ENCODE data around the gene SEL1L.
A peak's percentile ranks its signal among the peaks of the same experiment; 100 is the strongest.
"Not testable (repeated sequence)": the region's sequence is repeated elsewhere in the genome, so short reads cannot be mapped to it uniquely, and the experiment has no call there.

The SEL1L gene

GRCh38 chr14:81471062-81471461, 62.6 kb downstream of the SEL1L start:
- Histone ChIP-seq H3F3A (ENCODE audit: insufficient read depth, low read length) (no peaks in the 10 kb centered on the region), H4K20me1 (ENCODE audit: insufficient read depth, low read length) (no peaks in the 10 kb centered on the region), H3K79me2 (ENCODE audit: insufficient read depth, low read length) (no peaks in the 10 kb centered on the region), H3K9ac (ENCODE audit: low read length) (no peak overlapping the region), H3K4me3 (ENCODE audit: low read depth, low read length, poor library complexity, severe bottlenecking) (no peak overlapping the region), H3K27me3 (ENCODE audit: insufficient read depth, low read length) (no peaks in the 10 kb centered on the region), H3K9me2 (ENCODE audit: low read depth, low read length) (no peaks in the 10 kb centered on the region), H3K4me2 (ENCODE audit: low read length) (no peak overlapping the region), H3K9me3 (ENCODE audit: low read length) (no peaks in the 10 kb centered on the region), H3K27ac (ENCODE audit: low read depth, low read length, poor library complexity, severe bottlenecking) (no peak overlapping the region), H3K36me3 (ENCODE audit: insufficient read depth, low read length) (peaks cover 25% of the 10 kb centered on the region; the same call in 1 of the 2 replicates), H3K4me1 (ENCODE audit: insufficient read depth, low read length, severe bottlenecking) (peaks cover 23% of the 10 kb centered on the region), H2AFZ (ENCODE audit: low read length) (no peak overlapping the region)
- no peak for TF ChIP-seq EZH2 (IDR thresholded peaks at IDR 0.05; ENCODE audit: borderline replicate concordance, low read length)
- TF ChIP-seq, protein P1, sequence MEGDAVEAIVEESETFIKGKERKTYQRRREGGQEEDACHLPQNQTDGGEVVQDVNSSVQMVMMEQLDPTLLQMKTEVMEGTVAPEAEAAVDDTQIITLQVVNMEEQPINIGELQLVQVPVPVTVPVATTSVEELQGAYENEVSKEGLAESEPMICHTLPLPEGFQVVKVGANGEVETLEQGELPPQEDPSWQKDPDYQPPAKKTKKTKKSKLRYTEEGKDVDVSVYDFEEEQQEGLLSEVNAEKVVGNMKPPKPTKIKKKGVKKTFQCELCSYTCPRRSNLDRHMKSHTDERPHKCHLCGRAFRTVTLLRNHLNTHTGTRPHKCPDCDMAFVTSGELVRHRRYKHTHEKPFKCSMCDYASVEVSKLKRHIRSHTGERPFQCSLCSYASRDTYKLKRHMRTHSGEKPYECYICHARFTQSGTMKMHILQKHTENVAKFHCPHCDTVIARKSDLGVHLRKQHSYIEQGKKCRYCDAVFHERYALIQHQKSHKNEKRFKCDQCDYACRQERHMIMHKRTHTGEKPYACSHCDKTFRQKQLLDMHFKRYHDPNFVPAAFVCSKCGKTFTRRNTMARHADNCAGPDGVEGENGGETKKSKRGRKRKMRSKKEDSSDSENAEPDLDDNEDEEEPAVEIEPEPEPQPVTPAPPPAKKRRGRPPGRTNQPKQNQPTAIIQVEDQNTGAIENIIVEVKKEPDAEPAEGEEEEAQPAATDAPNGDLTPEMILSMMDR (IDR thresholded peaks at IDR 0.05; ENCODE audit: low read length), result no peak

- not testable (repeated sequence) for H3F3A ChIP-seq (ENCODE audit: insufficient read depth, low read length); H3K9me3 ChIP-seq (ENCODE audit: low read length); H3K9ac ChIP-seq (ENCODE audit: low read length); H2AFZ ChIP-seq (ENCODE audit: low read length); H4K20me1 ChIP-seq (ENCODE audit: insufficient read depth, low read length); H3K79me2 ChIP-seq (ENCODE audit: insufficient read depth, low read length); H3K4me3 ChIP-seq (ENCODE audit: low read depth, low read length, poor library complexity, severe bottlenecking); H3K27ac ChIP-seq (ENCODE audit: low read depth, low read length, poor library complexity, severe bottlenecking); H3K27me3 ChIP-seq (ENCODE audit: insufficient read depth, low read length); H3K9me2 ChIP-seq (ENCODE audit: low read depth, low read length); H3K4me2 ChIP-seq (ENCODE audit: low read length)
- peaks cover 23% of the 10 kb centered on the region for H3K4me1 ChIP-seq (ENCODE audit: insufficient read depth, low read length, severe bottlenecking)
- H3K36me3 ChIP-seq (ENCODE audit: insufficient read depth, low read length), result peaks cover 20% of the 10 kb centered on the region; the same call in 1 of the 2 replicates
Measured at GRCh38 chr14:81470557-81470826, 63.2 kb downstream of the SEL1L start.

GRCh38 chr14:81466854-81467253, 66.8 kb downstream of the SEL1L start:
- Histone ChIP-seq H3K4me2 (ENCODE audit: low read length) (no peak overlapping the region), H3K79me2 (ENCODE audit: insufficient read depth, low read length) (no peaks in the 10 kb centered on the region), H3K9ac (ENCODE audit: low read length) (no peak overlapping the region), H2AFZ (ENCODE audit: low read length) (no peak overlapping the region), H3K9me2 (ENCODE audit: low read depth, low read length) (no peaks in the 10 kb centered on the region), H3K9me3 (ENCODE audit: low read length) (no peaks in the 10 kb centered on the region), H3K4me3 (ENCODE audit: low read depth, low read length, poor library complexity, severe bottlenecking) (no peak overlapping the region), H3F3A (ENCODE audit: insufficient read depth, low read length) (no peaks in the 10 kb centered on the region), H3K4me1 (ENCODE audit: insufficient read depth, low read length, severe bottlenecking) (peaks cover 24% of the 10 kb centered on the region), H3K36me3 (ENCODE audit: insufficient read depth, low read length) (no peaks in the 10 kb centered on the region; the same call in 1 of the 2 replicates), H3K27me3 (ENCODE audit: insufficient read depth, low read length) (no peaks in the 10 kb centered on the region), H3K27ac (ENCODE audit: low read depth, low read length, poor library complexity, severe bottlenecking) (no peak overlapping the region), H4K20me1 (ENCODE audit: insufficient read depth, low read length) (no peaks in the 10 kb centered on the region)
- TF ChIP-seq, protein P1 (IDR thresholded peaks at IDR 0.05; ENCODE audit: low read length), result no peak
- no peak for TF ChIP-seq EZH2 (IDR thresholded peaks at IDR 0.05; ENCODE audit: borderline replicate concordance, low read length)

GRCh38 chr14:81465507-81466228, 68.0 kb downstream of the SEL1L start:
- TF ChIP-seq EZH2 (IDR thresholded peaks at IDR 0.05; ENCODE audit: borderline replicate concordance, low read length), result no peak
- TF ChIP-seq, protein P1 (IDR thresholded peaks at IDR 0.05; ENCODE audit: low read length), result no peak
- peaks cover 14% of the 10 kb centered on the region for H3K4me1 ChIP-seq (ENCODE audit: insufficient read depth, low read length, severe bottlenecking)
- no peak overlapping the region for H3K4me2 ChIP-seq (ENCODE audit: low read length)
- no peaks in the 10 kb centered on the region for H4K20me1 ChIP-seq (ENCODE audit: insufficient read depth, low read length)
- no peaks in the 10 kb centered on the region for H3F3A ChIP-seq (ENCODE audit: insufficient read depth, low read length)
- no peak overlapping the region for H3K4me3 ChIP-seq (ENCODE audit: low read depth, low read length, poor library complexity, severe bottlenecking)
- no peaks in the 10 kb centered on the region for H3K9me2 ChIP-seq (ENCODE audit: low read depth, low read length)
- H3K27ac ChIP-seq (ENCODE audit: low read depth, low read length, poor library complexity, severe bottlenecking), result no peak overlapping the region
- no peaks in the 10 kb centered on the region for H3K9me3 ChIP-seq (ENCODE audit: low read length)
- no peaks in the 10 kb centered on the region for H3K36me3 ChIP-seq (ENCODE audit: insufficient read depth, low read length)
- no peaks in the 10 kb centered on the region for H3K79me2 ChIP-seq (ENCODE audit: insufficient read depth, low read length)
- no peak overlapping the region for H3K9ac ChIP-seq (ENCODE audit: low read length)
- H2AFZ ChIP-seq (ENCODE audit: low read length), result no peak overlapping the region
- no peaks in the 10 kb centered on the region for H3K27me3 ChIP-seq (ENCODE audit: insufficient read depth, low read length)

DNA sequence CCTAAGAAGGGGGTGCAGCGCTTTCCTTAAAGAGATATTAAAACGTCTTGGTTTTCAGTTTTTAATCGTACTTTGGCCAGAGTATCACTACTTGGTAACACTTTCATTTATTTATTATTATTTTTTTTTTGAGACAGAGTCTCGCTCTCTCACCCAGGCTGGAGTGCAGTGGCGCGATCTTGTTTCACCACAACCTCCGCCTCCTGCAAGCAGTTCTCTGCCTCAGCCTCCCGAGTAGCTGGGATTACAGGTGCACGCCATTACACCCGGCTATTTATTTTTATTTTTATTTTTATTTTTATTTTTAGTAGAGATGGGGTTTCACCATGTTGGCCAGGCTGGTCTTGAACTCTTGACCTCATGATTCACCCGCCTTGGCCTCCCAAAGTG, 68.7 kb downstream of the SEL1L start:
- H3K9me2 ChIP-seq (ENCODE audit: low read depth, low read length); H3K79me2 ChIP-seq (ENCODE audit: insufficient read depth, low read length); H3K27me3 ChIP-seq (ENCODE audit: insufficient read depth, low read length); H4K20me1 ChIP-seq (ENCODE audit: insufficient read depth, low read length); H3F3A ChIP-seq (ENCODE audit: insufficient read depth, low read length); H3K36me3 ChIP-seq (ENCODE audit: insufficient read depth, low read length); H3K27ac ChIP-seq (ENCODE audit: low read depth, low read length, poor library complexity, severe bottlenecking); H3K4me1 ChIP-seq (ENCODE audit: insufficient read depth, low read length, severe bottlenecking); H3K9me3 ChIP-seq (ENCODE audit: low read length): not testable (repeated sequence)
- H2AFZ ChIP-seq (ENCODE audit: low read length), result peak overlapping the region; percentile 100
- H3K9ac ChIP-seq (ENCODE audit: low read length), result peak overlapping the region; percentile 76
- peak overlapping the region; percentile 64 for H3K4me3 ChIP-seq (ENCODE audit: low read depth, low read length, poor library complexity, severe bottlenecking)
- H3K4me2 ChIP-seq (ENCODE audit: low read length), result peak overlapping the region; percentile 99

All from OCI-LY1 (cell line).